HG03469 (cell line): ENCODE measurements around the gene ALG9.

Source experiments
- ATAC-seq: cut with Tn5 transposase; IDR thresholded peaks from one replicate; pipeline ENCODE4 v1.9.1; 2021; ENCODE audit warnings: mild to moderate bottlenecking, moderate library complexity, moderate number of reproducible peaks; ENCODE audit not compliant: unreplicated experiment

The ALG9 gene

GRCh38 chr11:111736621-111737443 is 134.5 kb downstream of the ALG9 start:
- ATAC-seq = no peak
